ENCODE data around the gene COL11A2. TPM values are rescaled to one million over a fixed set of nuclear protein-coding genes. Genes with fewer than 3 reads are reported as not detected.

Gene COL11A2
- total RNA-seq, 1 experiment from 2014 or later: 0.58 TPM

DNA sequence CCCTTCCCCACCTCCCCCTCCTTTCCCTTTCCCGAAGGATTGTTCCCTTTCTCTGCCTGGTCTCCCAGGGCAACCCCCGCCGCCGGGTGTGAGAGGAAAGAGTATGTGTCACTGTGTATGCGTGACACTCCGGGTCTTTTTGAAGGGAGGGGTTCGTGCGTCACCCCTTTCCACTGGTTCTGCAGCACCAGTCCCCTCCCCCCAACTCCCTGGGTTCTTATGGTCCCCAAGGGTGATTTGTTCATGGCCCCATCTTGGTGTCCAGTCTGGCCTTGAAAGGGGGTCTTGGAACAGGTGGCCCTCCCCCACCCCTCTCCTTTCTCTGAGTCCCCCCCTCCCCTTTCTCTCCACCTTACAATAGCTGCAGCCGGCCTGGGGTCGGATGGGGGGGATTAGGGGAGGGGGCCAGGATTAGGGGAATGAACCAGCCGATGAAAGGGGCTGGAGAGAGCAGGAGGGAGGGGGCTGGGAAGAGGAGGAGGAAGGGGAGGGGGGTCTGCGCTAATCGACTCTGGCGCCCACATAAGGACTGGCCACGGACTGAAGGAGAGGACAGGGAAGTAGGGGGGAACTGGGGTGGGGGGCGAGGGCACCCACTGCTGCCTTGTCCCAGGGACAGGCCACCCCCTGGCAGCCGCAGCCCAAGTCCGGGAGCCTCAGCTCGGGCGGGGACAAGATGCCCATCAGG, 14.7 kb upstream of the COL11A2 start:
- Histone ChIP-seq H3K36me3 (ENCODE audit: low read depth, low read length) (peaks cover 19% of the 10 kb centered on the region), H3K9me2 (replicated peaks; ENCODE audit: low read length) (no peaks in the 10 kb centered on the region), H3K27me3 (ENCODE audit: low read length) (no peaks in the 10 kb centered on the region), H3F3A (ENCODE audit: low read length, unreplicated experiment) (no peaks in the 10 kb centered on the region), H3K4me3 (ENCODE audit: low read length) (peak overlapping the region; percentile 84), H3K79me2 (ENCODE audit: low read length) (peaks cover 26% of the 10 kb centered on the region), H4K20me1 (ENCODE audit: low read length) (no peaks in the 10 kb centered on the region), H2AFZ (ENCODE audit: low read length) (peak overlapping the region; percentile 84; the same call in 1 of the 2 replicates), H3K4me1 (ENCODE audit: insufficient read depth, low read length) (peaks cover 49% of the 10 kb centered on the region), H3K4me2 (ENCODE audit: low read length) (peak overlapping the region; percentile 100), H3K9me3 (ENCODE audit: low read length) (no peaks in the 10 kb centered on the region), H3K9ac (ENCODE audit: low read length) (peak overlapping the region; percentile 98), H3K27ac (ENCODE audit: low read length) (peak overlapping the region; percentile 84)
- ATAC-seq (peak; percentile 41), DNase-seq (peak; percentile 76)
- ChIA-PET POLR2A (ENCODE audit: unreplicated experiment) (no interaction called here), CTCF (no interaction called here)
- intact Hi-C loops (cut with micrococcal nuclease): loop anchor here (2.0 to 10.0 kb wide), 3 partner anchors 42 to 208 kb away; partner anchors contain the start of genes B3GALT4, CUTA, PHF1 and RPS18
- no peak for TF ChIP-seq EZH2 (IDR thresholded peaks at IDR 0.05; ENCODE audit: low read length, unreplicated experiment)
- no peak for TF ChIP-seq CTCF (conservative IDR thresholded peaks at IDR 0.05; ENCODE audit: low read depth, low read length)
- BruUV-seq (replicated peaks): no TSS peak

DNA sequence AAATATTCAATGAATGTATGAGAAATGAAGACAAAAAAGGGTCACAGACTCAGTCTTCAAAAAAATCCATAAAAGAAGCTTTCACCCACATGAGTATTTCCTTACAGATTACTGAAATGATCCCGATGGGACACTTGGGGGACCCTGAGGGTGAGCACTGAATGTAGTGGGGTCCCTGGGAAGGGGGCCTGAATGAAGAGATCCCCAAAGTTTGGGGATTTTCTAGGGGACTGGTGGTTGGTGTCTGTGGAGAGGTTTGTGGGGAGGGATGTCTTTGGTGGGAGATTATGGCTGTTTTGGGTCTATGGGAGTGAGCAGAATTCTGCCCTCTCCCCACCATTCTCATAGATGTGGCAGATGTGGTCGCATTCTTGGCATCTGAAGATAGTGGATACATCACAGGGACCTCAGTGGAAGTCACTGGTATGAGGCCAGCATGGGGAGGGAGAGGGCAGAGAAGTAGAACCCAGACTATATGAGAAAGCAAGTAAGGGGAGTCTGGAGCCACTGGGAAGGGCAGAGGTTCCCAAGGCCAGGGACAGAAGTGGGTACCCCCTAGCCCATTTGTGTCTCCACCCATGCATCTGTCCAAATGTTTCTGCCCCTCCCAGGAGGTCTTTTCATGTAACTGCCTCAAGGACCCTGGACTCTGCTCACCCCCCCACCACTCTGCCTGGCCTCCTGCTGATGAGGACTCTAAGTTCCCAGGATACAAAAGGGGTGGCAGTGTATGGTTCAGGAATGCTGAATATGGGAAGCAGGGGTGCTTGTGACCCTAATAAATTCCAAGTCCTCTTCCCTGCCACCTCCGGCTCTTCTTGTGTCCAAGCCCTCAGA, 14.0 kb upstream of the COL11A2 start:
- peak overlapping the region; percentile 55 for H3K9ac ChIP-seq (ENCODE audit: low read length)
- CTCF ChIA-PET: interaction anchor here (0.6 kb wide), 1 partner anchor 42 kb away, joined by 3 read pairs; no protein-coding TSS in a partner anchor
- intact Hi-C loops (cut with micrococcal nuclease): loop anchor here (2.0 to 10.0 kb wide), 3 partner anchors 43 to 209 kb away; partner anchors contain the start of genes B3GALT4, CUTA, PHF1 and RPS18

More for the DNA sequence above, 14.0 kb upstream of the COL11A2 start:
- Histone ChIP-seq H3K9me3 (ENCODE audit: low read length) (no peaks in the 10 kb centered on the region), H4K20me1 (ENCODE audit: low read length) (no peaks in the 10 kb centered on the region), H3K9me2 (replicated peaks; ENCODE audit: low read length) (no peaks in the 10 kb centered on the region), H2AFZ (ENCODE audit: low read length) (no peak overlapping the region), H3K4me3 (ENCODE audit: low read length) (no peak overlapping the region), H3F3A (ENCODE audit: low read length, unreplicated experiment) (no peaks in the 10 kb centered on the region), H3K79me2 (ENCODE audit: low read length) (peaks cover 33% of the 10 kb centered on the region), H3K4me2 (ENCODE audit: low read length) (peak overlapping the region; percentile 100), H3K27me3 (ENCODE audit: low read length) (no peaks in the 10 kb centered on the region), H3K4me1 (ENCODE audit: insufficient read depth, low read length) (peaks cover 54% of the 10 kb centered on the region), H3K27ac (ENCODE audit: low read length) (peak overlapping the region; percentile 84), H3K36me3 (ENCODE audit: low read depth, low read length) (peaks cover 21% of the 10 kb centered on the region)
- no TSS peak for BruUV-seq (replicated peaks)
- ATAC-seq (no peak), DNase-seq (no peak)
- POLR2A ChIA-PET (ENCODE audit: unreplicated experiment): no interaction called here
- no peak for TF ChIP-seq EZH2phosphoT487 (IDR thresholded peaks at IDR 0.05; ENCODE audit: borderline replicate concordance, low read length)
- TF ChIP-seq EZH2 (IDR thresholded peaks at IDR 0.05; ENCODE audit: low read length, unreplicated experiment): no peak
- TF ChIP-seq CTCF (conservative IDR thresholded peaks at IDR 0.05; ENCODE audit: low read depth, low read length): no peak

Data from PC-3 (cell line).